HT-29 (cell line): ENCODE results near the gene CACUL1. TPM values are rescaled to one million over a fixed set of nuclear protein-coding genes. Genes with fewer than 3 reads are reported as not detected.
"Not testable (repeated sequence)": the region's sequence is repeated elsewhere in the genome, so short reads cannot be mapped to it uniquely, and the experiment has no call there.

ENCODE experiments used
- DNase-seq: peaks from one replicate; pipeline ENCODE4 v3.0.0-alpha.2; 2015; ENCODE audit warnings: low spot score
- total RNA-seq: library from RNA; depleted of rRNA; stranded (reverse); fragments of >200 nt; shearing (Covaris generic); gene quantifications from 2 replicates; pipeline ENCODE4 v1.2.3, GENCODE V29; 2014; rRNA removed

The CACUL1 gene
- 34.2 and 36.5 TPM in 2 replicates for total RNA-seq

DNA sequence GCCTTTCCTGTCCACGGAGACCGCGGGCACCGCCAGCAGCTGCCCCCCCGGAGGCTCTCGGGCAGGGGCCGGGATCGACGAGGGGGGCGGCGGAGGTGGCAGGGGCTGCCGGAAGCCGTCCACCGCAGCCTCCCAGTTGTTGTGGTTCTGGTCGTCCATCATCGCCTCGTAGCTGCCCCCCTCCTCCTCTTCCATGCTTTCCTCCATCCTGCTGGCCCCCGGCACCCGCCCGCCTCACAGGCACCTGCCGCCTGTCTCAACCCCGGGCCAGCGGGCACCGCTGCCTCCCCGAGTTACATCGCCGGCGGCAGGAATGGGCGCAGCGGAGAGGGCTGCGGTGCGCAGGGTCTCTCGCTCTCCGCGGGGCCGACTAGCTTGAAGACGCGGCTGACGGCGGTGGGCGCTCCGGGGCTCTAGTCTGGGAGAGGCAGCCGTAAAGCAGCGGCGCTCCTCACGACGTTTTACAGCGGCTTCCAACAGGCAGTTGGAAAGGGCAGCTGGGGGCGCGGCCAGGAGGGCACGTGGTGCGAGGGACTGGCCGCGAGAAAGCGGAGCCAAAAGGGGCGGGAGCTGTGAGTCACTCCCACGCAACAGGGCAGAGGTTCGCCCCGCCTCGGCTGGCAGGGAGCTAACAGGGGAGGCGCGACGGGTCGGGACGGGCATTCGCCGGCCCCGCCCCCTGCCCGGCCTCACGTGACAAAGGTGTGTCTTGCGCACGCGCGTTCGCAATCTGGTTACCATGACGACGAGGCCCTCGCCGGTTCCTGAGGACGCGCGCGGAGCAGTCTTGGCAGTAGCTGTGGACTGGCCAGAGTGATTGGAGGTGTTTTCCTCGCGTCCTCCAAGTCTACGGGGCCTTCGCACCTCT lies at the start of gene CACUL1:
Gene CACUL1 (minus strand): TSS at position 415 of the 868 bp plus-strand sequence. CDS start 208 bp downstream, at position 207.
- DNase-seq, result peak; percentile 99

DNA sequence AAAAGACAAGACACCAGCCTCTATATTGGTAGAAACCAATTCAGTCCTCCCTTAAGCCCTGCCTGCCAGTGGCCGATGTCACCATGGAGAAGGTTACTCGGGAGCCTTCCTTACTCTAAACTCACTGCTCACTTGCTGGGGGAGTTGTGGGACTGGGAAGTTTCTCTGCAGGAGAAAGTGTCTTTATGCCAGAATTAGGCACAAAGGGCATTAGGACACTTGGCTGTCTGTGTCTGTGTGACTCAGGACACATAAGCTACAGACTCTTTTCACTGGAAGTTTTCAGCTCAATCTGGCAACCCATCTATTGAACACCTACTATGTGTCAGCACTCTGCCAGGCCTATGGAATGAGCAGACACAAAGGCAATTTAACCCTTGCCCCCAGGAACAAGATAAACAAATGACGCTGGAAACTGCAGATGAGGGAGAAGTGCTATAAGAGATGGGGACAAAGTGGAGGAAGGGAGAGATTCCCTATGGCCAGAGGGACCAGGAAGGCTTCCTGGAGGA lies 49.5 kb upstream of the CACUL1 start:
- no peak for DNase-seq

DNA sequence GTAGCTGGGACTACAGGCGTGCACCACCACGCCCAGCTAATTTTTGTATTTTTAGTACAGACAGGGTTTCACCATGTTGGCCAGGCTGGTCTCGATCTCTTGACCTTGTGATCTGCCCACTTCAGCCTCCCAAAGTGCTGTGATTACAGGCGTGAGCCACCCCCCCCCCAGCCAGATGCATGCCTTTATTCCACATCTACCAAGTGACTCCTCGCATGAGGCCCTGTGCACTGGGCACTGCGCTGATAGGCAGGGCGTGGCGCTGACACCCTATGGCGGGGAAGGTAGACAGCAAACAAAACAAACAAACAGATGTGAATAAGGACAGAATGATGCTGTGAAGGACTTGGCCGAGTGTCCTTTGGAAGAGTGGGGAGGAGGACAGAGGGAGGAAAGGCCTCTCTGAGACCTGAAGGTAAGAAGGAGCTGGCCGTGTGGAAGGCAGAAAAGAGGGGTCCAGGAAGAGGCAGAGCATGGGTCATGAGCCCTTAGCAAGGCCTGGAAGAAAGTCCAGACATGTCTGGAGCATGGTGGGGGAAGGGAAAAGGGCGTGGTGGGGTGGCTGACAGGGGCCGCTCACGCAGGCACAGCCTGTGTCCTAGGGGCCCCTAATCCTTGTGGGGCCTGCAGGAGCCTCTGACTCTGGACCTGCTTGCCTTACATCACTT lies 47.5 kb upstream of the CACUL1 start:
- DNase-seq, result no peak

GRCh38 chr10:118800920-118801319 lies 46.1 kb upstream of the CACUL1 start:
- DNase-seq, result peak; percentile 62

DNA sequence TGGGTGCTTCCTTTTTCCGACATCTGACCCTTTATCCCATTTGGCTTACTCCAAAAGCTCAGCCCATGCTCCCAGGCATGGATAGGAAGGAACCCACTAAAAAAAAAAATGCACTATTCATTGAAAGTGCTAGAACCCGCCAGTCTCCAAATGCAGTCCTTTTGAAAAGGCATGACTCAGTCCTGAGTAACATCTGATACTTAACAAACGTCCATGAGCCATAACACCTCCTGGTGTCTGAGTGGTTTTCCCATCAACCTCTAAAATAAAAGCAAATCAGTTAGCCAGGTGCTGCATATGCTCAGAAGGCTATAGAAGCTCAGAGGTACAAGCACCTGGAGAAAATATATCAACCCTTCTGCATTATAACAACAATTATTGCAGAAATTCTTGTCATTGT lies 45.0 kb upstream of the CACUL1 start:
- DNase-seq, result no peak

DNA sequence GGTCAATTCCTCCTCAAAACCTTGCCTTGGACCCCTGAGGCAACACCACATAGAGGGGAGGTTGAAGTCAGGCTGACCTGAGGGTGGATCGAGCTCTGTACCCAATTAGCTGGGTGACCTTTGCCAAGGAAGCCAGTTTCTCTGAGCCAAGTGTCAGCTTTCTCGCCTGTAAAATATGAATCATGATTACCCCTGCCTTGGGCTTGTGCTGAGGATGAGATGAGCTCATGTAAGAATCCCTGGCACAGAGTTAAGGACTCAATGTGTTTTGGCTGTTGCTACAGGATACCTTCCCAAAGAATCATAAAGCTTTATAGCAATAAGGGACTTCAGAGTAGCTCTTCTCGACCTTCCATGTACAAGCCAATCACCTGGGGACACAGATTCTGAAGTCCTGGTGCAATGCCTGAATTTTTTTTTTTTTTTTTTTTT lies 43.5 kb upstream of the CACUL1 start:
- DNase-seq, result no peak

DNA sequence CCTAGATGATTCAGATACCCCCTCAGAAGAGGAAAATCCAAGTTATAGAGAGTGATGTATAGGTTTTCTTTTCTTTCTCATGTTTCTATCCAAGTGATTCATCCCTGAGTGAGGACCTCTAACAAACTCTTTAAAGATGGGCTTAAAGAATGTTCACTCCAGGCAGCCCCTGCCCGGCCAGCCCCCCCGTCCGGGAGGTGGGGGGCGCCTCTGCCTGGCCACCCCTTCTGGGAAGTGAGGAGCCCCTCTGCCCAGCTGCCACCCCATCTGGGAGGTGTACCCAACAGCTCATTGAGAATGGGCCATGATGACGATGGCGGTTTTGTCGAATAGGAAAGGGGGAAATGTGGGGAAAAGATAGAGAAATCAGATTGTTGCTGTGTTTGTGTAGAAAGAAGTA lies 40.2 kb upstream of the CACUL1 start:
- DNase-seq, result not testable (repeated sequence)

DNA sequence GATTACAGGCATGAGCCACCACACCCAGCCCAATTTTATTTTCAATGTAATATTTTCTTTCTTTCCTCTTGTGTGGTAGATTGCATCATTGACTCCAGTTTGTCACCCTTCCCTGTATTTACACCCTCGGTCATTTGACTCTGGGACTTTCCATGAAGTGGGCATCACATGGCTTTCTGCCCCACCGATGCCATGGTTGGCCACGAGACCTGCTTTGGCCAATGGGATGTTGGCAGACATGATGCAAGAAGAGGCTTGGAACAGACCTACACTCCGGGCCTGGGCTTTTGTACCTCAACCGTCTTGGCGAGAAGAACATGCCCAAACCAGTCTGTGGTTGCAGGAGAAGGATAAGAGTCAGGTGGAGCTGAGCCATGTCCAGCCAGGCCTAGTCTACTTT lies 38.8 kb upstream of the CACUL1 start:
- DNase-seq, result no peak

- no peak for DNase-seq
Measured at GRCh38 chr10:118792526-118792925, 37.8 kb upstream of the CACUL1 start.

DNA sequence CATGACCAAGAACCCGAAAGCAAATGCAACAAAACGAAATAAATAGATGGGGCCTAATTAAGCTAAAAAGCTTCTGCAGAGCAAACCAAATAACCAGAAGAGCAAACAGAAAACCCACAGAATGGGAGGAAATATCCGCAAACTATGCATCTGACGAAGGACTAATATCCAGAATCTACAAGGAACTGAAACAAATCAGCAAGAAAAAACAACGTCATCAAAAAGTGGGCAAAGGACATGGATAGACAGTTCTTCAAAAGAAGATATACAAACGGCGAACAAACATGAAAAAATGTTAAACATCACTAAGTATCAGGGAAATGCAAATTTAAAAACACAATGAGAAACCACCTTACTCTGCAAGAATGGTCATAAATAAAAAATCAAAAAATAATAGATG lies 35.3 kb upstream of the CACUL1 start:
- no peak for DNase-seq

GRCh38 chr10:118785551-118785950 lies 30.8 kb upstream of the CACUL1 start:
- DNase-seq, result no peak

- no peak for DNase-seq
Measured at GRCh38 chr10:118783776-118784545, 29.2 kb upstream of the CACUL1 start.

- DNase-seq, result not testable (repeated sequence)
Measured at GRCh38 chr10:118782916-118783465, 28.2 kb upstream of the CACUL1 start.

DNA sequence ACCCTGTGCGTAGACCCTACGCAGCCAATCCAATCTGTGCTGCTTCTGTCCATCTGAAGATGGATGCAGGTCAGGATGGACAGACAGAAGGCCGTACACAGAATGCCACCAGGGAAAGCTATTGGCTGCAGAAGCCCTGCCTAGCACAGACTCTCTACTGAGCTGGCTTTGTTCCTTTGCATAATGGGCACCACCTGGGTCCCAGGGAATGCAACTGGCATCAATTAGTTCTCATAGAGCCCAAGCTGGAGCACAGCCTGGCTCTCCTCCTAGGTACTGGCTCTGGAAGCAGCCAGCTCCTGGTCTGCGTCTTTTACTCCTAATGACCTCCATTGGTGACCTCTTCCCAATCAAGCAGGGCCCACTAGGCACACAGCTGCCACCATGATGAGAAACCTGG lies 26.8 kb upstream of the CACUL1 start:
- no peak for DNase-seq

DNA sequence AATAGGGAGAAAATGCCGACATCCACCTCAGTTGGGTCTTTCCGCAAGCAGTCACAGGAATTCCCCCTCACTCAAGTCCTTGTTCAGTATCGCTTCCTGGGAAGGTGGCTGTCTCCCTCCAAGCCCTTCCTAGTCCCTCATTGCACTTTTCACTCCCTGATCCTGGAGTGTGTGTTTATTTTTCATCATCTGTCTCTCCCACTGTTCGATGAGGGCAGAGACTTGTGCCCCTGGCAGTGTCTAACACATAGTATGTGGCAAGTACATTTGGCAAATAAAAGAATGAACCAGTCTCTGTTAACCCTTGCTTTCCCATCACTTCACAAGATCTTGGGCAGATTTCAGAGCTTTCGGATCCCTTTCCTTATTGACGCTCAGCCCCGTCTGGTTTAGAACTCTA lies 24.0 kb upstream of the CACUL1 start:
- DNase-seq, result no peak

DNA sequence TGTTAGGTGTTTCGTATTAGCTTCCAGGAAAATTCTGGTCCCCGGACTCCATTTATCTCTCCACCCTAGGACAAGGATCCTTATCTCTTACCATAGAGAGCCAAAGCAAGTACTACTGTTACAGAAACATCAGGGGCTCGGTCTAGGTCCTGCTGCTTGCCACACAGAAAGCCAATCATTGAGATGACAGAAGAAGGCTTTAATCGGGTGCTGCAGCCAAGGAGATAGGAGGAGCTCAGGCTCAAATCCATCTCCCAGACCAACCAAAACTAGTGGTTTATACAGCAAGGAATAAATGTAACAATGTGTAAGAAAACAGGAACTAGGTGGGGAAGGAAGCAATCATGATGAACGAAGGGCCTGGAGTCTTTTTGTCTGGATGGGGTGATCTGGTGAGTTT lies 22.2 kb upstream of the CACUL1 start:
- DNase-seq, result no peak

- DNase-seq, result no peak
Measured at GRCh38 chr10:118776033-118776432, 21.3 kb upstream of the CACUL1 start.

- no peak for DNase-seq
Measured at GRCh38 chr10:118775478-118775877, 20.7 kb upstream of the CACUL1 start.

- no peak for DNase-seq
Measured at GRCh38 chr10:118773041-118773440, 18.3 kb upstream of the CACUL1 start.

GRCh38 chr10:118771976-118772375 lies 17.2 kb upstream of the CACUL1 start:
- no peak for DNase-seq

GRCh38 chr10:118769898-118770600 lies 15.3 kb upstream of the CACUL1 start:
- no peak for DNase-seq
